HG02970 (cell line): ENCODE results near the gene FRK.
"Not testable (repeated sequence)": the region's sequence is repeated elsewhere in the genome, so short reads cannot be mapped to it uniquely, and the experiment has no call there.

ENCODE experiments used
- ATAC-seq: cut with Tn5 transposase; IDR thresholded peaks from one replicate; pipeline ENCODE4 v1.9.1; 2021; ENCODE audit warnings: mild to moderate bottlenecking, moderate library complexity, moderate number of reproducible peaks; ENCODE audit not compliant: unreplicated experiment, low FRiP score

Gene FRK

GRCh38 chr6:116010790-116011401, 49.8 kb downstream of the FRK start:
- no peak for ATAC-seq

GRCh38 chr6:116010386-116010785, 50.3 kb downstream of the FRK start:
- no peak for ATAC-seq

- ATAC-seq, result peak; percentile 52
Observed at GRCh38 chr6:116008470-116009243, 52.0 kb downstream of the FRK start.

- no peak for ATAC-seq
Observed at GRCh38 chr6:116004841-116005815, 55.6 kb downstream of the FRK start.

- ATAC-seq, result no peak
Observed at GRCh38 chr6:116003668-116004067, 57.0 kb downstream of the FRK start.

- ATAC-seq, result no peak
Observed at GRCh38 chr6:116002756-116003155, 57.9 kb downstream of the FRK start.

- ATAC-seq, result no peak
Observed at GRCh38 chr6:115999235-115999634, 61.5 kb downstream of the FRK start.

- ATAC-seq, result no peak
Observed at GRCh38 chr6:115997990-115998585, 62.6 kb downstream of the FRK start.

GRCh38 chr6:115986026-115986425, 74.7 kb downstream of the FRK start:
- no peak for ATAC-seq

- no peak for ATAC-seq
Observed at GRCh38 chr6:115984809-115985208, 75.9 kb downstream of the FRK start.

GRCh38 chr6:115983998-115984397, 76.7 kb downstream of the FRK start:
- ATAC-seq, result no peak

- no peak for ATAC-seq
Observed at GRCh38 chr6:115982453-115982852, 78.2 kb downstream of the FRK start.

GRCh38 chr6:115977220-115977619, 83.5 kb downstream of the FRK start:
- no peak for ATAC-seq

- ATAC-seq, result no peak
Observed at GRCh38 chr6:115976321-115976870, 84.3 kb downstream of the FRK start.

GRCh38 chr6:115972679-115973078, 88.0 kb downstream of the FRK start:
- ATAC-seq, result no peak

- ATAC-seq, result no peak
Observed at GRCh38 chr6:115971785-115972184, 88.9 kb downstream of the FRK start.

GRCh38 chr6:115969930-115970273, 90.8 kb downstream of the FRK start:
- ATAC-seq, result no peak

GRCh38 chr6:115969207-115969929, 91.3 kb downstream of the FRK start:
- ATAC-seq, result no peak

- not testable (repeated sequence) for ATAC-seq
Observed at GRCh38 chr6:115960286-115960685, 100.4 kb downstream of the FRK start.

- ATAC-seq, result no peak
Observed at GRCh38 chr6:115958958-115959357, 101.7 kb downstream of the FRK start.
